OCI-LY7 (cell line): ENCODE measurements around the gene RNF214. TPM values are rescaled to one million over a fixed set of nuclear protein-coding genes. Genes with fewer than 3 reads are reported as not detected.

Experiments
- BruUV-seq: library from RNA; stranded (reverse); fragments of 400-500 nt; replicated peaks from 2 replicates; lab custom pipeline; 2021; lab: Mats Ljungman, UMichigan
- CTCF ChIA-PET: fragments of 300-600 bp; sonication (Branson Sonifier 250); formaldehyde crosslinking; loops from one replicate; lab custom pipeline; 2022; ENCODE audit warnings: antibody characterized with exemption; ENCODE audit not compliant: unreplicated experiment; lab: Charles Lee
- POLR2A ChIA-PET: fragments of 300-600 bp; sonication (Branson Sonifier 250); formaldehyde crosslinking; loops from one replicate; lab custom pipeline; 2022; ENCODE audit warnings: antibody characterized with exemption; lab: Charles Lee
- DNase-seq: peaks from one replicate; pipeline ENCODE4 v3.0.0-alpha.2; 2015; ENCODE audit warnings: low spot score
- H2AFZ ChIP-seq: fragments of 200-600 bp; sonication (generic), shearing (Covaris generic); 2 replicates; pipeline ENCODE4 v1.6.1; 2014; ENCODE audit warnings: mild to moderate bottlenecking, antibody characterized with exemption, low read length, moderate library complexity
- H3K27ac ChIP-seq: fragments of 200-600 bp; sonication (generic); 2 replicates; pipeline ENCODE4 v1.5.1; 2014; ENCODE audit warnings: mixed run types, low read depth, mild to moderate bottlenecking, moderate library complexity, low read length, inconsistent platforms; ENCODE audit not compliant: poor library complexity, severe bottlenecking
- H3K36me3 ChIP-seq: fragments of 200-600 bp; sonication (generic); 2 replicates; pipeline ENCODE4 v1.6.1; 2014; ENCODE audit warnings: mild to moderate bottlenecking, antibody characterized with exemption, low read length, moderate library complexity, mixed read lengths; ENCODE audit not compliant: insufficient read depth
- H3K4me1 ChIP-seq: fragments of 200-600 bp; sonication (generic); 2 replicates; pipeline ENCODE4 v1.5.1; 2014; ENCODE audit warnings: mild to moderate bottlenecking, low read length; ENCODE audit not compliant: insufficient read depth, poor library complexity, severe bottlenecking
- H3K4me2 ChIP-seq: fragments of 200-600 bp; sonication (generic); 2 replicates; pipeline ENCODE4 v1.6.1; 2014; ENCODE audit warnings: mild to moderate bottlenecking, low read length
- H3K4me3 ChIP-seq: fragments of 200-600 bp; sonication (generic); 2 replicates; pipeline ENCODE4 v1.5.1; 2014; ENCODE audit warnings: mild to moderate bottlenecking, low read depth, low read length; ENCODE audit not compliant: poor library complexity, severe bottlenecking
- H3K79me2 ChIP-seq: fragments of 200-600 bp; sonication (generic); 2 replicates; pipeline ENCODE4 v1.6.1; 2016; ENCODE audit warnings: low read depth, mild to moderate bottlenecking, low read length, moderate library complexity, mixed read lengths; ENCODE audit not compliant: insufficient read depth
- H3K9me2 ChIP-seq: fragments of 200-600 bp; sonication (generic); 2 replicates; pipeline ENCODE4 v1.6.1; 2016; ENCODE audit warnings: mild to moderate bottlenecking, low read length, mixed read lengths; ENCODE audit not compliant: insufficient read depth
- H3K9me3 ChIP-seq: fragments of 200-600 bp; sonication (generic); 2 replicates; pipeline ENCODE4 v1.6.1; 2014; ENCODE audit warnings: mild to moderate bottlenecking, mixed run types, low read length, mixed read lengths
- H4K20me1 ChIP-seq: fragments of 200-600 bp; sonication (generic); 2 replicates; pipeline ENCODE4 v1.6.1; 2014; ENCODE audit warnings: mild to moderate bottlenecking, antibody characterized with exemption, low read length, moderate library complexity, mixed read lengths; ENCODE audit not compliant: insufficient read depth
- EZH2phosphoT487 ChIP-seq: fragments of 200-600 bp; sonication (generic); IDR thresholded peaks from 2 replicates; pipeline ENCODE4 v1.6.1; 2018; ENCODE audit warnings: low read depth, borderline replicate concordance, mild to moderate bottlenecking, mixed run types, antibody characterized with exemption, low read length, moderate library complexity, mixed read lengths
- intact Hi-C: fragments of 100-400 bp; cut with micrococcal nuclease; formaldehyde crosslinking; loops from one replicate; pipeline ENCODE4 v1.10.0; 2022; ENCODE audit not compliant: unreplicated experiment
- total RNA-seq, 2 experiments: library from RNA; depleted of rRNA in 1 of 2; stranded (reverse); fragments of >200 nt in 1 of 2; shearing (Covaris generic) in 1 of 2; gene quantifications; 2 replicates each; pipeline ENCODE4 v1.2.3, GENCODE V29; 2014 to 2022
- TF ChIP-seq, protein P1 (sequence below): fragments of 200-600 bp; sonication (generic); conservative IDR thresholded peaks from 2 replicates; pipeline ENCODE4 v1.5.1; 2014; ENCODE audit warnings: mild to moderate bottlenecking, antibody characterized with exemption, low read length, moderate library complexity, mixed read lengths

The RNF214 gene
- total RNA-seq, 2 experiments from 2014 or later, result 11.2 to 30.2 TPM

DNA sequence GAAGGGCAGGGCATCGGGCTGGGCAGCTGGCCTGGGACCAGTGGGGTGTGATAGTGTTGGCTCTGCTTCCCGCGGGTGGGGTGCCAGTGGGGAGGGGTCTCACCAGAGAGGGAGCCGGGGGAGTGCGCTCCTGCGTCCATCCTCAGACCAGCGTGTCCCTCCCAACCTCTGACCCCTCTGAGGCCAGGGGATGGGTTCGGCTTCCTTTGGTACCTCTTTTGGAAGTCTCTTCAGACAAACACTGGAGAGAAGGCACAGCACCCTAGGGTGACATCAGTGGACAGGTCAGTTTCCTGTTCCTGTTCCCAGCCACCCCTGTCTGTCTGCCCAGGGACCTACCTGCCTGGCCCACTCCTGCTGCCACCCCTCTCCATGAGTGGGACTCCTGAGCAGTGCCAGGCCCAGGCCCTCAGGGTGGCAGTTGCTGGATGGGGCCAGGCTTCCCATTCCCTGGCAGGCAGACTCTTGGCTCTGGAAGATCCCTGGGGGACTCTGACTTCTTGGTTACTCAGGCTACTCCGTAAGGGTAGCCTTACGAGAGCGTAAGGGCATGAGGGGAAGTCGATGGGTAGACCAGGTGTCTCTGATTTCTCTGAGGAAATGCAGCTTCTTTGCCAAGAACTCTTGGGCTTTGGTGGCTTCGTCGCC, 30.7 kb upstream of the RNF214 start:
- Histone ChIP-seq H3K79me2 (no peaks in the 10 kb centered on the region), H3K9me3 (no peaks in the 10 kb centered on the region), H3K4me1 (no peaks in the 10 kb centered on the region), H4K20me1 (no peaks in the 10 kb centered on the region), H3K4me2 (no peak overlapping the region), H3K9me2 (no peaks in the 10 kb centered on the region), H2AFZ (no peak overlapping the region), H3K4me3 (no peak overlapping the region), H3K27ac (no peak overlapping the region), H3K36me3 (peaks cover 18% of the 10 kb centered on the region)
- DNase-seq, result no peak
- CTCF ChIA-PET, result no interaction called here
- BruUV-seq, result no TSS peak
- intact Hi-C loops, result no loop called here
- POLR2A ChIA-PET, result interaction anchor here (0.6 to 1.0 kb wide), 2 partner anchors 16 to 408 kb away, joined by 3 to 4 read pairs; no protein-coding TSS in a partner anchor
- TF ChIP-seq, protein P1, sequence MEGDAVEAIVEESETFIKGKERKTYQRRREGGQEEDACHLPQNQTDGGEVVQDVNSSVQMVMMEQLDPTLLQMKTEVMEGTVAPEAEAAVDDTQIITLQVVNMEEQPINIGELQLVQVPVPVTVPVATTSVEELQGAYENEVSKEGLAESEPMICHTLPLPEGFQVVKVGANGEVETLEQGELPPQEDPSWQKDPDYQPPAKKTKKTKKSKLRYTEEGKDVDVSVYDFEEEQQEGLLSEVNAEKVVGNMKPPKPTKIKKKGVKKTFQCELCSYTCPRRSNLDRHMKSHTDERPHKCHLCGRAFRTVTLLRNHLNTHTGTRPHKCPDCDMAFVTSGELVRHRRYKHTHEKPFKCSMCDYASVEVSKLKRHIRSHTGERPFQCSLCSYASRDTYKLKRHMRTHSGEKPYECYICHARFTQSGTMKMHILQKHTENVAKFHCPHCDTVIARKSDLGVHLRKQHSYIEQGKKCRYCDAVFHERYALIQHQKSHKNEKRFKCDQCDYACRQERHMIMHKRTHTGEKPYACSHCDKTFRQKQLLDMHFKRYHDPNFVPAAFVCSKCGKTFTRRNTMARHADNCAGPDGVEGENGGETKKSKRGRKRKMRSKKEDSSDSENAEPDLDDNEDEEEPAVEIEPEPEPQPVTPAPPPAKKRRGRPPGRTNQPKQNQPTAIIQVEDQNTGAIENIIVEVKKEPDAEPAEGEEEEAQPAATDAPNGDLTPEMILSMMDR, result no peak
- TF ChIP-seq EZH2phosphoT487, result no peak

DNA sequence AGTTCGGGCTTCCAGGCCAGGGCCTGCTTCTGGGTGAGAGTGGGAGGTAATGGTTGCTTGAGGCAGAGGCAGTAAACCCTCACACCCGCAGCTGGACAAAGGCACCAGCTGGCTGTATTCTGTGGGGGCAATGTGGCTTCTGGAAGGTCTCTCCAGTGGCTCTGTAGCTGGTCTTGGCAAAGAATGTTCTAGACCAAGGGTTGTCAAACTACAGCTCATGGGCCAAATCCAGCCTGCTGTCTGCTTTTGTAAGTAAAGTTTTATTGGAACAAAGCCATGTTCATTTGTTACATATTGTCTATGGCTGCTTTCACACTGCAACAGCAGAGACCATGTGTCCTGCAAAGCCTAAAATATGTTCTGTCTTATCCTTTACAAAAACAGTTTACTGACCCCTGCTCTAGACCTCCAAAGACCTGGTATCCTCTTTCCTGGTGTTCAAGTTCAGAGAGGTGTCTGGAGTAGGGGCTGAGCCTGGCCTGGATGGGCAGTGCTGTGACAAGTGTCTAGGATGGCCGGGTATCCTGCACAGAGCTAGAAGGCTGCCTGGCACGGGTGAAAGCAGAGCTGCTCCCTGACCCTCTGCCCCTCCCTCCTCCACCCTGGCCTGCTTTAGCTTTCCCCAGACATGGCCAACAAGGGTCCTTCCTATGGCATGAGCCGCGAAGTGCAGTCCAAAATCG, 29.9 kb upstream of the RNF214 start:
- no peak overlapping the region for H2AFZ ChIP-seq
- no peaks in the 10 kb centered on the region for H3K4me1 ChIP-seq
- intact Hi-C loops, result no loop called here
- H3K27ac ChIP-seq, result no peak overlapping the region
- POLR2A ChIA-PET, result interaction anchor here (0.6 kb wide), 1 partner anchor 409 kb away, joined by 3 read pairs; no protein-coding TSS in a partner anchor
- TF ChIP-seq, protein P1, result no peak
- TF ChIP-seq EZH2phosphoT487, result no peak
- DNase-seq, result no peak
- CTCF ChIA-PET, result no interaction called here
- no peaks in the 10 kb centered on the region for H4K20me1 ChIP-seq
- no peaks in the 10 kb centered on the region for H3K9me2 ChIP-seq
- H3K4me2 ChIP-seq, result no peak overlapping the region
- no TSS peak for BruUV-seq
- H3K9me3 ChIP-seq, result no peaks in the 10 kb centered on the region
- no peaks in the 10 kb centered on the region for H3K79me2 ChIP-seq
- no peak overlapping the region for H3K4me3 ChIP-seq
- H3K36me3 ChIP-seq, result peaks cover 18% of the 10 kb centered on the region

DNA sequence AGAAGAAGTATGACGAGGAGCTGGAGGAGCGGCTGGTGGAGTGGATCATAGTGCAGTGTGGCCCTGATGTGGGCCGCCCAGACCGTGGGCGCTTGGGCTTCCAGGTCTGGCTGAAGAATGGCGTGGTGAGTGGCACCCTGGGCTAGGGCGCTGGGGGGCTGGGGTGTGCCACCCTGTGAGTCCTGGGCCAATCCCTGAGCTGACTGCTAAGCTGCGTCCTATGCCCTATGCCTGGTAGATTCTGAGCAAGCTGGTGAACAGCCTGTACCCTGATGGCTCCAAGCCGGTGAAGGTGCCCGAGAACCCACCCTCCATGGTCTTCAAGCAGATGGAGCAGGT, 29.4 kb upstream of the RNF214 start:
- H3K4me1 ChIP-seq, result no peaks in the 10 kb centered on the region
- H3K79me2 ChIP-seq, result no peaks in the 10 kb centered on the region
- BruUV-seq, result no TSS peak
- CTCF ChIA-PET, result no interaction called here
- H3K4me3 ChIP-seq, result no peak overlapping the region
- intact Hi-C loops, result no loop called here
- H3K36me3 ChIP-seq, result peaks cover 18% of the 10 kb centered on the region
- no peak overlapping the region for H3K27ac ChIP-seq
- no peaks in the 10 kb centered on the region for H3K9me2 ChIP-seq
- POLR2A ChIA-PET, result no interaction called here
- no peaks in the 10 kb centered on the region for H4K20me1 ChIP-seq
- no peaks in the 10 kb centered on the region for H3K9me3 ChIP-seq
- no peak overlapping the region for H2AFZ ChIP-seq
- no peak overlapping the region for H3K4me2 ChIP-seq
- TF ChIP-seq, protein P1, result no peak
- no peak for TF ChIP-seq EZH2phosphoT487
- no peak for DNase-seq
